GM12892 (cell line): Measurements from ENCODE around the gene BIRC2.

Source experiments
- POLR2A ChIP-seq: IDR thresholded peaks from 2 replicates; pipeline ENCODE4 v1.6.1; 2011; ENCODE audit warnings: low read depth, low read length, control low read depth
- POLR2AphosphoS5 ChIP-seq: IDR thresholded peaks from 2 replicates; pipeline ENCODE4 v1.6.1; 2011; ENCODE audit warnings: low read depth, low read length, control low read depth
- TAF1 ChIP-seq: IDR thresholded peaks from 2 replicates; pipeline ENCODE4 v1.6.1; 2011; ENCODE audit warnings: low read depth, mild to moderate bottlenecking, control low read depth, low read length, borderline replicate concordance

DNA sequence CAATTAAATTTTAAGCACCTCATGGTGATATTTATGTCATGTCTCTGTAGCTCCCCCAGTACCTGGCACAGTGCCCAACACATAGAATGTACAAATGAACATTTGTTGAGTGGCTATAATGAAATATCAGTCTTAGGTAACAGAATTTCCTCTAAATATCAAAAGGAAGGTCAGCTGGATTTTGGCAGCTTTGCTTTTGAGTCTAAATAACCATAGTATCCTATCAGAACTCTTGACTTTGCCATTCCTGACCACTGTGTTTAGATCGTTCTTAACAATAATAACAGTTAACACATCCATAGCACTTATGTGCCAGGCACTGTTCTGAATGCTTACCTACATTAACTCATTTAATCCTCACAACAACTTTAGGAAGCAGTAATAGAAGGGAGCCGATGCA is 79.0 kb downstream of the BIRC2 start:
- TF ChIP-seq POLR2AphosphoS5 (no peak), POLR2A (no peak), TAF1 (no peak)
